LNCAP (cell line): ENCODE measurements around the gene TRMT44.

ENCODE experiments used
- CTCF ChIP-seq: fragments of 450-650 bp; IDR thresholded peaks from 2 replicates; pipeline ENCODE4 v1.5.1; 2017; ENCODE audit warnings: mild to moderate bottlenecking

TRMT44 gene

DNA sequence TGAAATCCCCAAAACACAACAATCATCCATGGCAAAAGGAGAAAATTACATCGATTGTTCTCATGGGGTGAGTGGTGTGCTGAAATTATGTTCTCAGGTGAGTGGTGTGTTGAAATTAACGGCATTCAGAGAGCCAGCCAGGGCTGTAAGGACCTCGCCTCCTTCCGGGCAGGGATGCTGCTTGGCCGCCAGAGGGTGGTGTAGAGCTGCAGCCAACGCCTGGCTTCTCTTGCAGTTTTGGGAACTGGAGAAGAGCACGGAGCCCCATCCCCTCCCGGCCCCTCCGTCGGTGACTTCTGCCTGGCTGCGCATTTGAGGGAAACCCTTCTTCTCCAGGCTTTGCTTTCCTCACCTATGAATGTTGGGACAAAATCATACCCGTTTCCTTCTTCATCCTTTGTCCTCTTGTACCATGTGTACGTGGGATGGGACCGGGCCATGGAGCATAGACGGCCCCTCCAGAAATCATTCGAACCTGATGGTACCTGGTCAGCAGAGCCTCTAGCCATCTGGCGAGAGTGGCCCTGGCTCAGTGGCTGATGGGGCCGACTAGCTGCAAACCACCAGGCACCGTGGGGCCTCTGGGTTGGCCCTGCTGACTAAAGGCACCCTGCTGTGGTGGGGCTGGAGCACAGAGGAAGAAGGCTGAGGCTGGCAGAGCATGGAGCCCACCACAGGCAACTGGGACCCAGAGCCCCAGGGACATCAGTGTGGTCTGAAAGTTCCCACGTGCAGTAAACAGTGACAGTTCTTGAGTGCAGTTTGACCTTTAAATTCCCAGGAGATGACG lies 28.4 kb downstream of the TRMT44 start:
- peak; percentile 96 for TF ChIP-seq CTCF

DNA sequence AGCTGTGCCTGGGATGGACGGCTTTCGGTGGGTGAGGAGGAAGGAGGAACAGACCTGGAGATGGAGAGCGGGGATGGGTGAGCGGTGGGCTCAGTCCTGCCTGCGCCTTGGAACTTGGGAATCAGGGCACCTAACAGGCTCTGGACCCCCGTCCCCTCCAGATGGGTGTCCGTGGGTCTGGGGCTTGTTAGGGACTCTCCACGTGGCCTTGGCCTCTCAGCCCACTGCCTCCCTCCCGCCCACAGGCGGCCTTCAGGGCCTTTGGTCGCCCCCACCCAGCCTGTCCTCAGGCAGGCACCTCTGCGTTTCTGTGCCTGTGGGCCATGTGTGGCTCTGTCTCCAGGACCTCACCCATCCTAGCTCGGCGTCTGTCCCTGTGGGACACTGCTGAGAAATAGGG lies 29.0 kb downstream of the TRMT44 start:
- no peak for TF ChIP-seq CTCF

- no peak for TF ChIP-seq CTCF
Observed at GRCh38 chr4:8470451-8471024, 30.0 kb downstream of the TRMT44 start.

DNA sequence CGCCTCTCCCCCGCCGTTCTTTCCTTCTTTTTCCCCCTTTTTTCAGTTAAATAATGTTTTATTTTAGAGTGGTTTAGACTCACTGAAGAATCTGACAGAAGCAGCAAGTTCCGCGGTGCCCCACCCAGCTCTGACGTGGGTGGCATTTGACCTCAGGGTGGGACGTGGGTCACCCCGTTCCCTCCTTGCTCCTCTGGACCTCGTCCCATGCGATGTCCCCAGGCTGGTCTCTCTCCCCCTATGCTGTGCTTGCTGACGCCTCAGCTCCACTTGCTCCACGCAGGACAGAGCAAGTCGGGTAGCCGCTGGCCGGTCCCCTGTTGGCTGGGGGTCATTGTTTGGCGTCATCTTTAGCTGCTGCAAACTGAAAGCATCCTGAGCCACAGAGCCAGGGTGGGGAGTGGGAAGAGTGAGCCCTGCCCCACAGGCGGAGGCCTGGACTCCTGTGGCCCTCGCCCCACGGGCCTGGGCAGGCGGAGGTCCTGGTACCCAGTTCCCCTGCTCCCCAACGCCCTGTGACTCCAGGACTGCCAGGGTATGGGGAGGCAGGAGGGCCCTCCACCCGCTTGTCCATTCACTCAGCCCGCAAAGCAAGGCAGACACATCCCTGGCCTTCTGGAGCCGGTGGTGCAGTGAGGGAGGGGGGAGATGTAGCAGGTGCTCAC lies 30.8 kb downstream of the TRMT44 start:
- no peak for TF ChIP-seq CTCF

- TF ChIP-seq CTCF: no peak
Observed at GRCh38 chr4:8472158-8472688, 31.6 kb downstream of the TRMT44 start.

DNA sequence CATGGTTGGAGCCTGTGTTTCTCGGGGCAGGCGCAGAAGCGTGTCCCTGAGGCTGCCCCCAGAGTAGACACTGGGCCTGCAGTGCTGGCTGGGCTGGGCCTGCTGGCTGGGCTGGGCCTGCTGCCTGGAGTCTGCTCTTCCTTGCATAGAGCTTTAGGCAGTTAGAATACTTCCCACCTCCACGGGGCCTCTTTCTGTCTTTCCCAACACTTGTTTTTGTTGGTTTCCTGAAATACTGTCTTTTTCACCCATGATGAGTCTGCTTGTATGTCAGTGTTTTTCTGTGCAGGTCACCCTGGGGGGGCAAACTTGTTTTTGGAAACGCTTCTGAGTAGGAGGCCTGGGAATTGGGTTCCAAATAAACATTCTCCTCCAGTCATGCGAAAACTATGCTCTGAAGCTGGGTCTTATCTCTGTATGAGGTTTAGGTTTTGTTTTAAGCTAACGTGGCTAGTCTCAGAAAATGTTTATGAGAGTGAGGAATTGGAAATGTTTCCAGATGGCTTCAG lies 32.2 kb downstream of the TRMT44 start:
- TF ChIP-seq CTCF: no peak

- TF ChIP-seq CTCF: no peak
Observed at GRCh38 chr4:8473198-8473919, 32.8 kb downstream of the TRMT44 start.
